Muscle layer of colon (tissue), 2 donors: ENCODE results near the gene TMEM138.

ENCODE experiments used
- H3K27ac ChIP-seq: one replicate; pipeline ENCODE4 v1.7.0; 2013; ENCODE audit warnings: low read depth, mild to moderate bottlenecking, low read length, moderate library complexity
- H3K27me3 ChIP-seq, 2 donors: one replicate each; pipeline ENCODE4 v1.7.0; 2013; ENCODE audit warnings: low read length in 2 of 2, mild to moderate bottlenecking in 2 of 2; ENCODE audit not compliant: insufficient read depth in 2 of 2, control insufficient read depth in 1 of 2
- H3K36me3 ChIP-seq: one replicate; pipeline ENCODE4 v1.7.0; 2013; ENCODE audit warnings: mild to moderate bottlenecking, low read length; ENCODE audit not compliant: insufficient read depth
- H3K4me1 ChIP-seq: one replicate; pipeline ENCODE4 v1.7.0; 2013; ENCODE audit warnings: mild to moderate bottlenecking, low read length; ENCODE audit not compliant: insufficient read depth
- H3K4me3 ChIP-seq, 2 donors: one replicate each; pipeline ENCODE4 v1.7.0; 2013; ENCODE audit warnings: low read length in 2 of 2, low read depth in 1 of 2, mild to moderate bottlenecking in 1 of 2, moderate library complexity in 1 of 2
- H3K9ac ChIP-seq: one replicate; pipeline ENCODE4 v1.7.0; 2013; ENCODE audit warnings: low read length
- H3K9me3 ChIP-seq: one replicate; pipeline ENCODE4 v1.7.0; 2013; ENCODE audit warnings: mild to moderate bottlenecking, low read length
- donor health status: abdominal sarcoma.
- donor health status: Adenocarcinoma of cecum.

The TMEM138 gene

DNA sequence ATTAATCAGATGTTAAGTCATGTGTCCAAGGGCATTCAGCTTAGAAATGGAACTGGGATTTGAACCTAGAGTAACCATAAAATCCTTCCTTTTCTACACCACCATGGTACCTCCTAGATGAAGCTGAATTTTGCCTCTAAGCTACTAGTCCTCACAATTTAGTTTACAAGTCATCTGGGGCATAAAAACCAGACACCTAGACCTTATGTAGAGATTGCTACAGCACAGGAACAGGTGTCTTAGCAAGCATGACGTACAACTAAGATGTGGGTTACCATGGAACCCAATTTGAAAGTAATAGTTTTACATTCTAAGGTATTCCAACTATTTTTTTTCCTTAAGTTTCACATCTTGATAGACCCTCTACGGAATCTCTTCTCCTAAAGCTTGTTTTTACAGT lies 39.4 kb downstream of the TMEM138 start:
- Histone ChIP-seq H3K27ac (no peak overlapping the region), H3K4me3 (no peak overlapping the region), H3K9me3 (no peaks in the 10 kb centered on the region), H3K9ac (no peak overlapping the region), H3K36me3 (peaks cover 61% of the 10 kb centered on the region), H3K4me1 (no peaks in the 10 kb centered on the region), H3K27me3 (no peaks in the 10 kb centered on the region)

DNA sequence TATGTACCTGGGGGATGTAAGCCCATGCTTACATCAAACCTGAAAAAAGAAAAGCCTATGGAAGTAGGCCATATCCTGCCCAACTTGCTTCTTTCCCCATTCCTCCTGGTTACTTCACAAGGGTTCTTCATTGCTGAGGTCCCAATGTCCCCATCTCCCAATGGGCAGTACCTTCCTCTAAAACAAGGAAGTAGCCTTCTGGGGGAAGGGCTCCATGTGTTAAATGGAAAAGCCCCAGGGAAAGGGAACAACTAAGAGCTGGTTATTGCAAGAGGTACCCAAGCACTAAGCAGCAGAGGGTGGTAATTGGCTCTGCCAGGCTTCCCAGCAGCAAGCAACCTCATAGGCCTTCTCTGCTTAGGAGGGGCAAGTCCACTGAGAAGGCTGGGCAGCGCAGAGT lies 41.5 kb downstream of the TMEM138 start:
- no peaks in the 10 kb centered on the region for H3K27me3 ChIP-seq
- H3K27ac ChIP-seq, result no peak overlapping the region
- H3K9me3 ChIP-seq, result no peaks in the 10 kb centered on the region
- H3K4me3 ChIP-seq, result no peak overlapping the region
- peaks cover 69% of the 10 kb centered on the region for H3K36me3 ChIP-seq
- no peak overlapping the region for H3K9ac ChIP-seq
- no peaks in the 10 kb centered on the region for H3K4me1 ChIP-seq

DNA sequence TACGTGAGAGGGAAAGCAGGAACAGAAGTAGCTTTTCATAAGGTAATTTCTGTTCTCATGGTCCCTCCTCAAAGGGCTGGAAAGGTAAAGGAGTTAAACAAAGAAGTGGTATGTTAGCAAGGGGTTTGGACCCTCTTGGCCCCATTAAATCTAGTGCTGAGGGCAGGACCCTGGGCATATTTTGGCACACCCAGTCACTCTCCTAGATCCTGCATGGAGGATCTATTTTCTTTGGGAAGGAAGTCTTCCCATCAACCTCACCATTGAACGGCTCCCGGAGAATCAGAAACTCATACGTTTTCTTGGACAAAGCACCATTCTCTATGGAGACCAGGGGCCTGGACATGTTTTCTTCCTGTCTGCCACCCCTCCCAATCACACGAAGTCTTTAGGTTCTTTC lies 41.9 kb downstream of the TMEM138 start:
- H3K9ac ChIP-seq, result no peak overlapping the region
- no peaks in the 10 kb centered on the region for H3K4me1 ChIP-seq
- H3K27me3 ChIP-seq, result no peaks in the 10 kb centered on the region
- no peak overlapping the region for H3K4me3 ChIP-seq
- H3K27ac ChIP-seq, result no peak overlapping the region
- peaks cover 68% of the 10 kb centered on the region for H3K36me3 ChIP-seq
- H3K9me3 ChIP-seq, result no peaks in the 10 kb centered on the region

DNA sequence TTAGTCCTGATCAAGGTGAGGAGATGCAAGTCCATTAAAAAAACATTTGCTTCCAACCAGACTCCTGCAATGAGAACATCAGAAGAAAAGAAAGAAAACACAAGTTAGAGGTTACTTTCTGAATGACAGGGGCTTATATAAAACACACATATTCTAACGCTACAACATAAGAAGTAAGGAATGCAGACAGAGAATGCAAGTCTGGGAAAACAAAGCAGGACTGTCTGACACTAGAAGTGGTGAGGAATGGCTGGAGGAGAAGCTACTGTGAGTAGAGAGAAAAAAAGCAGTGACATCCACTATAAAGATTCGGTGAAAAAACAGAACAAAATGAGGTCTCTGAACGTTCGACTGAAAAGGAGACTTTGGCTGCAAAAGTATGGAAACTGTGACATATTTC lies 42.5 kb downstream of the TMEM138 start:
- Histone ChIP-seq H3K27me3 (no peaks in the 10 kb centered on the region), H3K4me3 (no peak overlapping the region), H3K27ac (no peak overlapping the region), H3K9ac (no peak overlapping the region), H3K9me3 (no peaks in the 10 kb centered on the region), H3K4me1 (no peaks in the 10 kb centered on the region), H3K36me3 (peaks cover 72% of the 10 kb centered on the region)

DNA sequence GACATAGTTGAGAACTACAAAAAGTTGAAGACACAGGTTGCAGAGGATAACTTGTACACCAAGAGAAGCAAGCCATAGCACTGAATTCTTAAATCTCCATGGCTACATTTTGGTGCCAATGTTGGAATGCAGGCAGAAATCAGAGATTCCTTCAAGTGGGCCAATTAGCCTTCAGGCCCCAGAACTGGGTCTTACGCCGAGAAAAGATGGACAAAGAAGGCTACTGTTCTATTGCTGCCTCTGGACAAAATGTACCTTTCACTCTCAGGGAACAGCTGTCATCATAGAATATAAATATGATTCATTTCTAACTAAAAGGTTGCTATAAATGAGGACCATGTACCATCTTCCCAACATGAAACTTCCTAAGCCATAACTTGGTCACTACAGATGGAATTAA lies 43.9 kb downstream of the TMEM138 start:
- Histone ChIP-seq H3K9ac (no peak overlapping the region), H3K36me3 (peaks cover 77% of the 10 kb centered on the region), H3K4me3 (no peak overlapping the region), H3K27ac (no peak overlapping the region), H3K4me1 (no peaks in the 10 kb centered on the region), H3K27me3 (no peaks in the 10 kb centered on the region), H3K9me3 (no peaks in the 10 kb centered on the region)

DNA sequence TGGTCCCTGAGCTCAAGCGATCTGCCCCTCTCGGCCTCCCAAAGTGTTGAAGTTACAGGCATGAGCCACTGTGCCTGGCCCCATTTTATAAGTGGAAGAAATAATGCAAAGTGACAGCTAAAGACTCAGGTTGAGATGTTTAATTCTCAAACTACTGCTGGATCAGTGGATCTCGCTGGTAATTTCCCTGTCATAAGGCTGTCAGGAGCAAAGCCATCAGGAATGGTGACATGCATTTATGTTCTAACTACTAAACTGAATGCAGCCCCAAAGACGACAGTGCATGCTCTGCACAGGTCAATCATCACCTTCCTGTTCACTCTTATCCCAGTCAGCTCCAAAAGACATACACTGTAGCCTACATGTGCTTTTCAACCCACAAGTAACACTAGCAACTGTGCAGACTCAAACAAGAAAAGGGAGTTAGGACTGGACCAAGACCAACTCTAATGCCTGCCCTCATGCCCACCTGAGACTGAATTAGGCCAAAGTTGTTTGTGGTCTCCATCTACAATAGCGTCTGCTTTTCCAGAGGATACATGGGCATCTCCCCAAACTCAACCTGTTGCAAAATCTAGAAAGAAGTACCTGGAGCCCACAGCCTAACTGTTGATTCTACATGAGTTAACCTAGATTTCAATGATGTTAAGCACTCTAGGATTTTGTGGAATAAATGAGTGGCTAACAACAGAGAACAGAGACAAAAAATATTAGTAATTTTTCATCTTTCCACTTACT lies 45.0 kb downstream of the TMEM138 start:
- Histone ChIP-seq H3K27me3 (no peaks in the 10 kb centered on the region), H3K4me1 (no peaks in the 10 kb centered on the region), H3K27ac (no peak overlapping the region), H3K9me3 (no peaks in the 10 kb centered on the region), H3K9ac (no peak overlapping the region), H3K4me3 (no peak overlapping the region), H3K36me3 (peaks cover 86% of the 10 kb centered on the region)

DNA sequence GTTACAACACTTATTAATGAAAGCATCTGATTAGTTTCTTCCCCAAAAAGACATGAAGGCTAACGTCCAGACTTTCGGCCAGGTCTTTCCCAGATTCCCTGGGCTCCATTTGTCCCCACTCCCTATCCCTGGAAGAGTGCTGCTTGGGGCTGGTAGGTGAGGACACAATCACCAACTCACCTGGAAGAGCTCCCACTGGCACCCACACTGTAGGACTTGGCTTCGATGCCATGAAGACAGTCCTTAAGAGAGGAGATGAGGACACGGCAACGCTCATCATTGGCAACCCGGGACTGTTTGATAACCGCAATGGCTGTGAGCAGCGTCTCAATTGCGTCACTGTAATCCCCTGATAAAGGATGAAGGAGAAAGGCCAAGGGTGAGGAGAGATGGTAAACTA lies 49.4 kb downstream of the TMEM138 start:
- no peaks in the 10 kb centered on the region for H3K9me3 ChIP-seq
- no peaks in the 10 kb centered on the region for H3K27me3 ChIP-seq
- no peak overlapping the region for H3K4me3 ChIP-seq
- H3K9ac ChIP-seq, result no peak overlapping the region
- H3K27ac ChIP-seq, result no peak overlapping the region
- peaks cover 91% of the 10 kb centered on the region for H3K36me3 ChIP-seq
- H3K4me1 ChIP-seq, result no peaks in the 10 kb centered on the region

DNA sequence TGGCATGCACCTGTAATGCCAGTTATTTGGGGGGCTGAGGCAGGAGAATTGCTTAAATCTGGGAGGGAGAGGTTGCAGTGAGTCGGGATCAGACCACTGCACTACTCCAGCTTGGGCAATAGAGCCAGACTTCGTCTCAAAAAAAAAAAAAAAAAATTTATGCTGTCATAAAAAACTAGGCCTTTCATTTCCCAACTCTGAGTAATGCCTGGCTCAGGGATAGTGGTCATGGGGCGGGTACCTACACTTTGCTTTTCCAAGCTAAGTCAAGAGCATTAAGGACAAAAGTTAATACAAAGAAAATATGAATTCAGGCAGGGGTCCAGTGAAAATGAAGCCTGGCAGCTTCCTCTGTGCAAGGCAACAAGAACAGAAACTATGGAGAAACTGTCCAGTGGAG lies 51.3 kb downstream of the TMEM138 start:
- H3K4me3 ChIP-seq, result no peak overlapping the region
- H3K9me3 ChIP-seq, result no peaks in the 10 kb centered on the region
- H3K4me1 ChIP-seq, result no peaks in the 10 kb centered on the region
- H3K27ac ChIP-seq, result no peak overlapping the region
- peaks cover 92% of the 10 kb centered on the region for H3K36me3 ChIP-seq
- H3K9ac ChIP-seq, result no peak overlapping the region
- H3K27me3 ChIP-seq, result no peaks in the 10 kb centered on the region

DNA sequence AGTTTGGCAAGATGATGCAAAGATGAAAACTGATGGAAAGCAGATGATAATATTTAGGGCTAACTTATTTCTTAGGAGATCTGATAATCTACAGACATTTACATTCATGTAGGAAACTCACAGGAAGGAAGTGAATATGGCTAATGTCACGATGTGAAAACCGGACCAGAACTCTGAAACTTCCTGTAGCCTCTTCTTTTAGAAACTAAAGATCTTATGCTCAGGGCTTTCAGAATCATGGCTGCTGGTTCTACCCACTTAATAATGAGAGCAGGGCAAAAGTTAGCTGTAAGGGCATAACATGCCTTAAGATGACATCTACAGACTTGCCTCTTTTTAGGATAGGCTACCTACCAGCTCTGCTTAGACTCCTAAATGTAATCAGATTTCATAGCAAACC lies 52.4 kb downstream of the TMEM138 start:
- Histone ChIP-seq H3K4me3 (no peak overlapping the region), H3K9me3 (no peaks in the 10 kb centered on the region), H3K4me1 (no peaks in the 10 kb centered on the region), H3K9ac (no peak overlapping the region), H3K27ac (no peak overlapping the region), H3K36me3 (peaks cover 95% of the 10 kb centered on the region), H3K27me3 (no peaks in the 10 kb centered on the region)

DNA sequence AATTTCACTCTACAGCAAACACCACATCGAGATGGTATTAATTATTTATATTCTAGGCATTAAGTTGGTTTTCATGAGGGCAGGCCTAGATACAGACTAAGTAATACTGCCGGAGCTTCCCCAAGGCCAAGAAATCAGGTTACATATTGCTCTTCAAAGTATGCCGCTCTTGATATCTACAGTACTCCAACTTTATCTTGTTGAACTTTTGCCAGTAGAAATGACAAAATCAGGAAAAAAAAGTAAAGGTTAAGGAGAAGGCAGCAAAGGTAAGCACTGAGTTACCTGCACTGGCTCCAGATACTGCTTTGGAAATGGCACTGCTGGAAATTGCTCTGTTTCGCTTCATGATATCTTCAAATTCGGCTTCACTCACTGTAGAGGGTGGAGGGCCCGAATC lies 53.2 kb downstream of the TMEM138 start:
- Histone ChIP-seq H3K9ac (no peak overlapping the region), H3K9me3 (no peaks in the 10 kb centered on the region), H3K27me3 (no peaks in the 10 kb centered on the region), H3K27ac (no peak overlapping the region), H3K4me1 (no peaks in the 10 kb centered on the region), H3K36me3 (peaks cover 96% of the 10 kb centered on the region), H3K4me3 (no peak overlapping the region)

DNA sequence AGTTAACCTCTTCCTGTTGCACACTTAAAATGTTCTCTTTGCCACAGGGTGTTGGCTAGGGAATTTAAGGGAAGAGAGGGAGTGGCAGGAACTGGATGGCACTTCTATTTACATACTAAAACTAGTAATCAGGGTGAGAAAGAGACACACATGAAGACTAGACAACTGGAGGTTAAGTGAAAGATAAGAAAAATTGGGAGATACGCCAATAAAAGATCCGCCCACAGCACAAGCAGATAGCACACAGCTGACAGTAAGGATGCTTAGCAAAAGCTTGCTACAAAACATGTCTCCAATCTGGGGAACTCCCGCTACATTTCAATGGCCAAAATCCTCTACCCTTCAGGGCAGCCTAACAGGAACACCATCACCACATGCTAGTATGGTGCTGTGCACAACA lies 54.8 kb downstream of the TMEM138 start:
- Histone ChIP-seq H3K4me3 (no peak overlapping the region), H3K27me3 (no peaks in the 10 kb centered on the region), H3K9me3 (no peaks in the 10 kb centered on the region), H3K27ac (no peak overlapping the region), H3K4me1 (no peaks in the 10 kb centered on the region), H3K9ac (no peak overlapping the region), H3K36me3 (peaks cover 91% of the 10 kb centered on the region)

DNA sequence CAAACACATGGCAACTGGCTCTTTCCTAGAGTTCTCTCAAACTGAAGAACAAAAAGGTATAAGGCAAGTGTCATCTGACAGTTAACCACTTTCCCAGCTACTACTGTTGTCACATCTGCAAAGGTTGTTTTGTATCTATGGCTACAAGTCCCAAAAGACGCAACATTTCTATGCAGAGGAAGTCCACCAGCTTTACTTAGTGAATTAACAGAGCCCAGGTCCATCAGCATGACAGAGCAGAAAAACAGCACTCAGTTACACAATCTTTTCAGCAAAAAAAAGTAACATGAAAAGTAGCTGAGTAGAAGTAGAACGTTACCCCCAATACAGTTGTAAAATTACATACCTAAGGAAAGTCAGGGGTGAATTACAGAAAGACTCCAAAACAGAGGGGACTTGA lies 55.5 kb downstream of the TMEM138 start:
- Histone ChIP-seq H3K36me3 (peaks cover 84% of the 10 kb centered on the region), H3K4me1 (no peaks in the 10 kb centered on the region), H3K27me3 (no peaks in the 10 kb centered on the region), H3K9ac (no peak overlapping the region), H3K9me3 (no peaks in the 10 kb centered on the region), H3K27ac (no peak overlapping the region), H3K4me3 (no peak overlapping the region)
